ENCODE measurements around the gene GPR21.
A peak's percentile ranks its signal among the peaks of the same experiment; 100 is the strongest.

The GPR21 gene

GRCh38 chr9:123073991-123074422 is 40.5 kb downstream of the GPR21 start:
- no peak overlapping the region for H3K27ac ChIP-seq
- TF ChIP-seq CTCF (conservative IDR thresholded peaks at IDR 0.05) (no peak), ZFX (IDR thresholded peaks at IDR 0.05) (no peak)

GRCh38 chr9:123074628-123075027 is 41.2 kb downstream of the GPR21 start:
- TF ChIP-seq ZFX (IDR thresholded peaks at IDR 0.05) (no peak), CTCF (conservative IDR thresholded peaks at IDR 0.05) (no peak)
- H3K27ac ChIP-seq: no peak overlapping the region

GRCh38 chr9:123080444-123080843 is 47.0 kb downstream of the GPR21 start:
- TF ChIP-seq CTCF (conservative IDR thresholded peaks at IDR 0.05): no peak
- TF ChIP-seq ZFX (IDR thresholded peaks at IDR 0.05): no peak
- H3K27ac ChIP-seq: no peak overlapping the region

- H3K27ac ChIP-seq: no peak overlapping the region
- TF ChIP-seq ZFX (IDR thresholded peaks at IDR 0.05): no peak
- TF ChIP-seq CTCF (conservative IDR thresholded peaks at IDR 0.05): peak; percentile 81
Observed at GRCh38 chr9:123081824-123082223, 48.4 kb downstream of the GPR21 start.

- H3K27ac ChIP-seq: no peak overlapping the region
- TF ChIP-seq CTCF (conservative IDR thresholded peaks at IDR 0.05) (no peak), ZFX (IDR thresholded peaks at IDR 0.05) (no peak)
Observed at GRCh38 chr9:123083680-123084079, 50.2 kb downstream of the GPR21 start.

- H3K27ac ChIP-seq: no peak overlapping the region
Observed at GRCh38 chr9:123084256-123084655, 50.8 kb downstream of the GPR21 start.

More at GRCh38 chr9:123084256-123084655, 50.8 kb downstream of the GPR21 start:
- TF ChIP-seq ZFX (IDR thresholded peaks at IDR 0.05): no peak

Measured in C4-2B (cell line).